ENCODE measurements around the gene ARCN1. TPM values are rescaled to one million over a fixed set of nuclear protein-coding genes. Genes with fewer than 3 reads are reported as not detected.
A peak's percentile ranks its signal among the peaks of the same experiment; 100 is the strongest.

The ARCN1 gene
- total and polyA plus RNA-seq, 9 of the 15 experiments (the other 6 are each of a cell fraction or from before 2014, with no cell fraction given), result 30.0 to 224 (median 76.4) TPM

- TF ChIP-seq ELF1 (tag; IDR thresholded peaks at IDR 0.05) (no peak), CREB1 (IDR thresholded peaks at IDR 0.05) (peak; percentile 27; the same call in 1 of the 2 replicates), CREB1 (CRISPR knock-in tag; IDR thresholded peaks at IDR 0.05) (no peak), ZNF586 (CRISPR knock-in tag; conservative IDR thresholded peaks at IDR 0.05) (no peak), C11orf30 (IDR thresholded peaks at IDR 0.05; ENCODE audit: low read depth) (no peak), HEY1 (CRISPR knock-in tag; IDR thresholded peaks at IDR 0.05; ENCODE audit: borderline replicate concordance) (no peak), ZNF449 (CRISPR knock-in tag; IDR thresholded peaks at IDR 0.05) (no peak), ZNF280A (IDR thresholded peaks at IDR 0.05; ENCODE audit: low read depth, partially characterized antibody) (no peak), NBN (IDR thresholded peaks at IDR 0.05; ENCODE audit: low read depth) (no peak), JUN (IDR thresholded peaks at IDR 0.05; ENCODE audit: borderline replicate concordance, low read depth, low read length) (no peak), JUN (CRISPR knock-in tag; IDR thresholded peaks at IDR 0.05; ENCODE audit: borderline replicate concordance) (no peak), POLR2B (IDR thresholded peaks at IDR 0.05; ENCODE audit: low read depth, partially characterized antibody) (no peak), MAFF (IDR thresholded peaks at IDR 0.05; ENCODE audit: low read length) (no peak), EGR1 (conservative IDR thresholded peaks at IDR 0.05) (peak; percentile 83), SLC30A9 (CRISPR knock-in tag; IDR thresholded peaks at IDR 0.05) (no peak), HNRNPLL (IDR thresholded peaks at IDR 0.05; ENCODE audit: low read depth, low read length, poor library complexity, severe bottlenecking) (no peak), PRMT5 (CRISPR knock-in tag; IDR thresholded peaks at IDR 0.05) (no peak), RAD21 (CRISPR knock-in tag; conservative IDR thresholded peaks at IDR 0.05 in 1 of 2, IDR thresholded peaks at IDR 0.05 in 1 of 2) (no peak), CBFA2T2 (conservative IDR thresholded peaks at IDR 0.05) (peak; percentile 74), CC2D1A (IDR thresholded peaks at IDR 0.05) (no peak), MAX (CRISPR knock-in tag; IDR thresholded peaks at IDR 0.05) (peak; percentile 23; the same call in 1 of the 2 replicates), NFIC (IDR thresholded peaks at IDR 0.05) (0 out of 2 replicates have a peak, but pooled peaks have one; percentile 39), ZNF696 (CRISPR knock-in tag; conservative IDR thresholded peaks at IDR 0.05) (no peak), ZFX (CRISPR knock-in tag; IDR thresholded peaks at IDR 0.05) (no peak; the same call in 1 of the 2 replicates), RCOR1 (IDR thresholded peaks at IDR 0.05; ENCODE audit: borderline replicate concordance in 1 of 2, low read depth in 2 of 2, low read length in 2 of 2) (peak in 1 of 2 experiments; percentile 54; a peak in 1 of 4 replicates), SP1 (CRISPR knock-in tag; IDR thresholded peaks at IDR 0.05) (no peak)
- TF ChIP-seq, protein P1, sequence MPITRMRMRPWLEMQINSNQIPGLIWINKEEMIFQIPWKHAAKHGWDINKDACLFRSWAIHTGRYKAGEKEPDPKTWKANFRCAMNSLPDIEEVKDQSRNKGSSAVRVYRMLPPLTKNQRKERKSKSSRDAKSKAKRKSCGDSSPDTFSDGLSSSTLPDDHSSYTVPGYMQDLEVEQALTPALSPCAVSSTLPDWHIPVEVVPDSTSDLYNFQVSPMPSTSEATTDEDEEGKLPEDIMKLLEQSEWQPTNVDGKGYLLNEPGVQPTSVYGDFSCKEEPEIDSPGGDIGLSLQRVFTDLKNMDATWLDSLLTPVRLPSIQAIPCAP (CRISPR knock-in tag; IDR thresholded peaks at IDR 0.05; ENCODE audit: borderline replicate concordance), result no peak
Measured at GRCh38 chr11:118605116-118605867, 33.1 kb downstream of the ARCN1 start (continued).

Measured in K562 (cell line).